Measurements from ENCODE around the gene HSPA4L.

DNA sequence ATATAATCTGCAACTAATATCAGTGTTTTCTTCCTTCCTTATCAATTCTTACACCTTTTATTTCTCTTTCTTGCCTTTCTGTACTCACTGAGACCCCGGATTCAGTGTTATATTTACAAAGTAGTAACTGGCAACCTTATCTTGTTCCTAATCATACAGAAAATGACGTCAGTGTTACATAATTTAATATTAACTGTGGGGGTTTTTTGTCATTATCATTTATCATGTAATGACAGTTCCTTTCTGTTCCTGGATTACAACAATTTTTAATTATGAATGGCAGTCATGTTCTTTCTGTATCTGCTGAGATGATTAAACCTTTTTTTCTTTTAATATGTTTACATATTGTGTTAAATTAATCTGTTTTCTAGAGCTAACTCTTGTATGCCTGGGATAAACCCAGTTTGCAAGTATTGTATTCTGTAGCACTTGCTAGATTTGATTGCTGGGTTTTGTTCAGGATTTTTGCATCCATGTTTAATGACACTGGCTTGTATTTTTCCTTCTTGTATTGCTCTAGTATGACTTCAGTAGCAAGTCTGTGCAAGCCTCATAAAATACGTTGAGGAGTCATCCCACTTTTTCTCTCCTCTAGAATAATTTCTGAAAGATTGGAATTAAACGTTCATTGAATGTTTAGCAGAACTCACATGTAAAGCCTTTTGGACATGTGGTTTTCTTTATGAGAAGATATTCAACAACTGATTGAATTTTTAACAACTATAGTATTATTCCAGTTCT, 10.4 kb upstream of the HSPA4L start:
- TF ChIP-seq ZNF274 (IDR thresholded peaks at IDR 0.05; ENCODE audit: low read depth, low read length) (no peak), YY1 (IDR thresholded peaks at IDR 0.05; ENCODE audit: insufficient read depth, insufficient read length) (no peak), SUZ12 (IDR thresholded peaks at IDR 0.05; ENCODE audit: extremely low read depth, insufficient read depth, insufficient read length) (no peak)
